Tibial nerve (tissue), 4 donors: ENCODE measurements around the gene PPP2R3B. TPM values are rescaled to one million over a fixed set of nuclear protein-coding genes. Genes with fewer than 3 reads are reported as not detected.

Experiments used
- DNase-seq, 2 donors: peaks; one replicate each; pipeline ENCODE4 v3.0.0-alpha.2; 2019; ENCODE audit warnings: low spot score in 2 of 2
- H3K27ac ChIP-seq, 4 donors: fragments of 200-600 bp; sonication (generic) in 3 of 4; one replicate each; pipeline ENCODE4 v1.5.1; 2017 to 2019; ENCODE audit warnings: mild to moderate bottlenecking in 1 of 4
- H3K27me3 ChIP-seq, 2 donors: fragments of 200-600 bp; sonication (generic) in 1 of 2; one replicate each; pipeline versions ENCODE4 v1.5.1 to v1.6.0; 2017 to 2019
- H3K36me3 ChIP-seq, 3 donors: fragments of 200-600 bp; sonication (generic); one replicate each; pipeline ENCODE4 v1.5.1; 2018 to 2019
- H3K4me1 ChIP-seq, 4 donors: fragments of 200-600 bp; sonication (generic) in 3 of 4; one replicate each; pipeline ENCODE4 v1.5.1; 2017 to 2019
- H3K4me3 ChIP-seq, 4 donors: fragments of 200-600 bp; sonication (generic) in 3 of 4; one replicate each; pipeline ENCODE4 v1.5.1; 2017 to 2019; ENCODE audit warnings: mild to moderate bottlenecking in 1 of 4, moderate library complexity in 1 of 4
- H3K9me3 ChIP-seq, 4 donors: fragments of 200-600 bp; sonication (generic) in 3 of 4; one replicate each; pipeline ENCODE4 v1.5.1; 2017 to 2019
- CTCF ChIP-seq, 5 experiments: fragments of 200-600 bp in 3 of 5; fragments of 450-650 bp in 2 of 5; sonication (generic) in 3 of 5; IDR thresholded peaks; one replicate each; pipeline ENCODE4 v1.5.1; 2016 to 2019; ENCODE audit warnings: antibody characterized with exemption in 5 of 5, mild to moderate bottlenecking in 3 of 5, moderate library complexity in 2 of 5
- EP300 ChIP-seq, 2 donors: sonication (generic); formaldehyde crosslinking; IDR thresholded peaks; one replicate each; pipeline ENCODE4 v1.6.1; 2017; ENCODE audit warnings: antibody characterized with exemption in 2 of 2, mild to moderate bottlenecking in 1 of 2
- POLR2A ChIP-seq, 2 donors: fragments of 450-650 bp; IDR thresholded peaks; one replicate each; pipeline ENCODE4 v1.6.1; 2017; ENCODE audit warnings: antibody characterized with exemption in 2 of 2, mild to moderate bottlenecking in 2 of 2, moderate library complexity in 2 of 2
- WGBS, 2 donors: methylation state at CpG; one replicate each; pipeline ENCODE4 v1.1.5; 2018; 5-methylcytosine and 5-hydroxymethylcytosine counted together
- total RNA-seq, 4 donors: library from RNA; depleted of rRNA; stranded (reverse); fragments of >200 nt; gene quantifications; one replicate each; pipeline ENCODE4 v1.1.0, GENCODE V29; 2016

Gene PPP2R3B
- total RNA-seq, 4 donors from 2014 or later = 20.4 to 59.4 (median 32.7) TPM

DNA sequence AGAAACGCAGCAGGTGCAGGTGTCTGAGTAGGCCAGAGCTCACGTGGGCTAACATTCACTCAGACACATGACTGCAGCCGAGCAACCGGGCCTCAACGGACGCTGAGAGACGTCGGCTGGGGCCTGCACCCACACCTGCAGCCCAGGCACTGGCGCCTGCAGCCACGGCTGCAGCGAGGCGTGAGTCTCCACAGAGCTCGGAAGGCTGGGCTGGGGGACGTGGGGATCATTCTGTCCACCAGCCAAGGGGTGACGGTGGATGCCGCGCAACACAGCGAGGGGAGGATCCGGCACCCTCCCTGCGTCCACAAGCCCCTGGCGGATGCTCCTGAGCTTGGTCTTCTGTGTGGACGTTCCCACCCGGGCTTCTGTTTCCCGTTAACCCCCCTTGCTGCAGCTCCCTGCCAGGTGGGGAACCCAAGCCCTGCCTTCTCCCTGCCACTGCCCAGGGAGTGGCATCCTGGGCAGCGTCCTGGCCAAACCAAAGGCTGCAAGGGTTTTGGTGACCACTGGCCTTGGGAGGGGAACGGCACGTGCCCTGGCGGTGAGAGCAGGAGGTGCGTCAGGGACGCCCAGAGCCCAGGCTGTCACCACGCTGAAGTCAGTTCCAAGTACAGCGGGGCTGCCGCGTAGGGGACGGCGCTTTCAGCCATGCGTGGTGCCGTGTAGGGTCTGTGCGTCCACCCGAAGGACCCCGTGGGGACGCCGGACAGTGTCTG, 16.3 kb downstream of the PPP2R3B start:
- Histone ChIP-seq H3K9me3 (no peaks in the 10 kb centered on the region), H3K36me3 (peaks cover 0 to 12% (median 0%) of the 10 kb centered on the region in 3 donors), H3K4me1 (peaks cover 0 to 54% (median 7%) of the 10 kb centered on the region in 4 donors), H3K27ac (no peak overlapping the region), H3K27me3 (peaks cover 0 to 39% of the 10 kb centered on the region in 2 donors), H3K4me3 (no peak overlapping the region)
- no peak for TF ChIP-seq CTCF (IDR thresholded peaks at IDR 0.05)
- no peak for TF ChIP-seq EP300 (IDR thresholded peaks at IDR 0.05)
- no peak for TF ChIP-seq POLR2A (IDR thresholded peaks at IDR 0.05)
- WGBS, 2 donors = 89 to 91% methylated on average over 30 to 33 of the region's 43 CpGs
- no peak for DNase-seq

DNA sequence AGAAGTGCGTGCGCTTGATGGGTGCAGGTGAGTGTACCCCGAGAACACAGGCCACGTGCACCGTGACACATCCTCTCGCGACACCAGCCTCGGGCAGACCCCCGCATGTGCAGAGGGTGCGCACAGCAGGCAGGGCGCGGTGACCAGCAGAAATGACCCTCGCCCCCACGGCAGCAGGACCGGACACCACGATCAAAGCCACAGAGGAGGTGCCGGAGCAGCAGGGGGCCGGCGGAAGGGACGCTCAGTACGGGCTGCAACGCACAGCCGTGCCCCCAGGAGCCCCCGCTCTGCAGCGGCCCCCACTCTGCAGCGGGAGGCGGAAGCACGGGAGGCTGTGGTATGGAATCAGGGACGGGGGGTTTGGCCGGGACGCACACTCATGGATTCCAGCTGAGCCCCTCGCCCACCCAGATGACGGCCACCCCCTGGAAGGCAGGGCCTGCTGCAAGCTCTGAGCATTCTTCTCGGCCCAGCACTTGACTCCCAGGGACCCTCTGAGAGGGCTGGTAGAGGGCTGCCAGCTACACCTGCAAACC, 17.1 kb downstream of the PPP2R3B start:
- TF ChIP-seq EP300 (IDR thresholded peaks at IDR 0.05) (no peak), CTCF (IDR thresholded peaks at IDR 0.05) (no peak), POLR2A (IDR thresholded peaks at IDR 0.05) (no peak)
- peaks cover 0 to 49% (median 7%) of the 10 kb centered on the region in 4 donors for H3K4me1 ChIP-seq
- H3K36me3 ChIP-seq = peaks cover 0 to 12% (median 0%) of the 10 kb centered on the region in 3 donors
- no peaks in the 10 kb centered on the region for H3K9me3 ChIP-seq
- WGBS, 2 donors = 71 to 74% methylated on average over 28 to 33 of the region's 34 CpGs
- H3K27ac ChIP-seq = no peak overlapping the region
- no peak for DNase-seq
- H3K4me3 ChIP-seq = no peak overlapping the region
- H3K27me3 ChIP-seq = peaks cover 0 to 31% of the 10 kb centered on the region in 2 donors

- Histone ChIP-seq H3K27ac (no peak overlapping the region), H3K4me3 (no peak overlapping the region), H3K36me3 (peaks cover 0 to 12% (median 0%) of the 10 kb centered on the region in 3 donors), H3K4me1 (peaks cover 0 to 43% (median 4%) of the 10 kb centered on the region in 4 donors), H3K27me3 (peaks cover 0 to 25% of the 10 kb centered on the region in 2 donors), H3K9me3 (no peaks in the 10 kb centered on the region)
- no peak for DNase-seq
- TF ChIP-seq EP300 (IDR thresholded peaks at IDR 0.05) = no peak
- no peak for TF ChIP-seq POLR2A (IDR thresholded peaks at IDR 0.05)
- no peak for TF ChIP-seq CTCF (IDR thresholded peaks at IDR 0.05)
- 45 to 53% methylated on average over 21 to 22 of the region's 25 CpGs for WGBS, 2 donors
These were observed 17.7 kb downstream of the PPP2R3B start for GRCh38 chrX:368811-369562.

DNA sequence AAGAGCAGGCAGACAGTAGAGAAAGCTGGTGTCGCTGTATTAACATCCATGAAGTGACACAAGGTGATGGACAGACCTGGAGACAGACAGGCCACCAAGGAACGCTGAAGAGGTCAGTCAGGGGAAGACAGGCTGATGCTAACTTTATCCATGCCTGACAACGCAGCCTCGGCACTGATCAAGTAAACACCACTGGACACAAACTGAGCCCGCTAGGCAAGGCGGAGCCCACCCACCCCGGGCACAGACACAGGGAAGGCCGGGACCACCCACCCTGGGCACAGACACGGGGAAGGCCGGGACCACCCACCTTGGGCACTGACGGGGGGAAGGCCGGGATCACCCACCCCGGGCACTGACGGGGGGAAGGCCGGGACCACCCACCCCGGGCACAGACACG, 18.8 kb downstream of the PPP2R3B start:
- Histone ChIP-seq H3K4me1 (peaks cover 0 to 33% (median 1%) of the 10 kb centered on the region in 4 donors), H3K4me3 (no peak overlapping the region), H3K27me3 (peaks cover 0 to 18% of the 10 kb centered on the region in 2 donors), H3K27ac (no peak overlapping the region), H3K9me3 (no peaks in the 10 kb centered on the region), H3K36me3 (peaks cover 0 to 12% (median 0%) of the 10 kb centered on the region in 3 donors)
- TF ChIP-seq POLR2A (IDR thresholded peaks at IDR 0.05) (no peak), CTCF (IDR thresholded peaks at IDR 0.05) (no peak), EP300 (IDR thresholded peaks at IDR 0.05) (no peak)
- 75 to 89% methylated on average over 6 to 9 of the region's 17 CpGs for WGBS, 2 donors
- no peak for DNase-seq
